Colonic mucosa (tissue), 4 donors: ENCODE measurements around the gene GABBR2. TPM values are rescaled to one million over a fixed set of nuclear protein-coding genes. Genes with fewer than 3 reads are reported as not detected.

ENCODE experiments used
- DNase-seq: peaks from one replicate; pipeline ENCODE4 v3.0.0-alpha.2; 2020
- H3K27ac ChIP-seq: fragments of 200-600 bp; one replicate; pipeline ENCODE4 v1.8.0; 2021
- H3K27me3 ChIP-seq: fragments of 200-600 bp; one replicate; pipeline ENCODE4 v1.8.0; 2021
- H3K36me3 ChIP-seq: fragments of 200-600 bp; one replicate; pipeline ENCODE4 v1.8.0; 2021
- H3K4me1 ChIP-seq: fragments of 200-600 bp; one replicate; pipeline ENCODE4 v1.8.0; 2021; ENCODE audit warnings: mild to moderate bottlenecking
- H3K4me3 ChIP-seq: fragments of 200-600 bp; one replicate; pipeline ENCODE4 v1.8.0; 2021
- H3K9ac ChIP-seq, 2 donors: one replicate each; pipeline ENCODE4 v1.7.0; 2013; ENCODE audit warnings: control low read depth in 2 of 2, low read depth in 2 of 2, low read length in 2 of 2
- H3K9me3 ChIP-seq: fragments of 200-600 bp; one replicate; pipeline ENCODE4 v1.8.0; 2021
- CTCF ChIP-seq: fragments of 200-600 bp; IDR thresholded peaks from one replicate; pipeline ENCODE4 v1.8.0; 2022; ENCODE audit warnings: antibody characterized with exemption, mild to moderate bottlenecking
- intact Hi-C: fragments of 100-400 bp; cut with DNase I; formaldehyde crosslinking; loops from one replicate; pipeline ENCODE4 v1.14.1; 2022
- total RNA-seq, 2 donors: library from RNA; stranded (reverse); fragmentation: NEBNext Ultra II Directional in 1 of 2; extraction: Animal tissue kit (Norgen Biotek cat#: 25700) in 1 of 2; gene quantifications; one replicate each; pipeline ENCODE4 v1.2.1, GENCODE V29; 2021
- donor health status: healthy.
- donor health status: DM: no; HTN: no; CAD: no.
- donor health status: DM: no; HTN: no; CAD: no.

The GABBR2 gene
- total RNA-seq, 2 donors from 2014 or later = 0.05 TPM; not detected in 1

- DNase-seq = no peak
- intact Hi-C loops = no loop called here
- H3K27ac ChIP-seq = no peak overlapping the region
- no peaks in the 10 kb centered on the region for H3K36me3 ChIP-seq
- no peak overlapping the region for H3K4me3 ChIP-seq
- no peak for TF ChIP-seq CTCF
- H3K4me1 ChIP-seq = no peaks in the 10 kb centered on the region
- no peaks in the 10 kb centered on the region for H3K27me3 ChIP-seq
- H3K9ac ChIP-seq = no peak overlapping the region
- no peaks in the 10 kb centered on the region for H3K9me3 ChIP-seq
Observed at GRCh38 chr9:98416294-98417248, 292.2 kb downstream of the GABBR2 start.

GRCh38 chr9:98415782-98416181, 293.0 kb downstream of the GABBR2 start:
- no peaks in the 10 kb centered on the region for H3K9me3 ChIP-seq
- H3K9ac ChIP-seq = no peak overlapping the region
- intact Hi-C loops = no loop called here
- H3K4me1 ChIP-seq = no peaks in the 10 kb centered on the region
- H3K27me3 ChIP-seq = no peaks in the 10 kb centered on the region
- no peak for DNase-seq
- no peaks in the 10 kb centered on the region for H3K36me3 ChIP-seq
- no peak overlapping the region for H3K4me3 ChIP-seq
- no peak overlapping the region for H3K27ac ChIP-seq
- no peak for TF ChIP-seq CTCF

- DNase-seq = no peak
- H3K36me3 ChIP-seq = no peaks in the 10 kb centered on the region
- no peak overlapping the region for H3K9ac ChIP-seq
- no peaks in the 10 kb centered on the region for H3K9me3 ChIP-seq
- intact Hi-C loops = no loop called here
- no peaks in the 10 kb centered on the region for H3K27me3 ChIP-seq
- no peak overlapping the region for H3K4me3 ChIP-seq
- no peak for TF ChIP-seq CTCF
- H3K27ac ChIP-seq = no peak overlapping the region
- H3K4me1 ChIP-seq = no peaks in the 10 kb centered on the region
Observed at GRCh38 chr9:98413084-98413483, 295.7 kb downstream of the GABBR2 start.

DNA sequence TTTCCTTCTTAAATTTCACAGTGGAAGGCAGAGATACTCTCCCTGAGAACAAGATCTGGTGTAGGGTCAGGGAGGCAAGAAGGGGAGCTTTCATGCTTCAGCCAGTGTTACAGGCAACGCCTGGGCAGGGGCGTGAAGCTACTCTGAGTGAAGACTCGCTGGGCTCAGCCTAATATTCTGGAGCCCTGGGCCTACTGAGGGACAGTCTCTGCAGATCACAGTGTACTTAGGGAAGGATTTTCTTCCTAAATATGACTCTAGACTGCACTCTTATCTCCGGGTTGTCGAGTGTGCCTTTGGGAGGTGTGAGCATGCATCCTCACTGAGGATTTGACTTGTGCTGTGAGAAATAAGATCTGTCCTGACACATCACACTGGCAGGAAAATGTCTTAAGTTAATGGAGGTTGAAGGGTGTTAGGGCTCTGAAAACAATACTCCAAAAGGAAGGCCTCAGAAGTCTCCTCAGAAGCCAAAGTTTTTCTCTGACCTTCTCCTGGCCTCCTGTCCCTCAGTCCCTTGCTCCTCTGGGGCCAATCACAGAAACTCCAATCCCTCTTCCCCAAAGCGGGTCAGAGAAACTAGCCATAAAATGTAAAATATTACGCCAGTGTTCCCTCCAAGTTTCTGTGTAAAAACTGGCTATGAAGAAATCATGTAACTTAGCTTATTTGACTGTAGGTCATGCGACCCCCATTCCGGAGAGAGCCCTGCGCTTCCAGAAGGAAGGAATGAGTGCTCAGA, 296.5 kb downstream of the GABBR2 start:
- intact Hi-C loops = no loop called here
- no peak for TF ChIP-seq CTCF

GRCh38 chr9:98410185-98410697, 298.5 kb downstream of the GABBR2 start:
- H3K9ac ChIP-seq = no peak overlapping the region
- intact Hi-C loops = no loop called here
- no peak for TF ChIP-seq CTCF
- no peak overlapping the region for H3K4me3 ChIP-seq
- no peaks in the 10 kb centered on the region for H3K36me3 ChIP-seq
- H3K27me3 ChIP-seq = no peaks in the 10 kb centered on the region
- H3K27ac ChIP-seq = no peak overlapping the region
- no peaks in the 10 kb centered on the region for H3K9me3 ChIP-seq
- no peak for DNase-seq
- no peaks in the 10 kb centered on the region for H3K4me1 ChIP-seq

More for the DNA sequence above, 296.5 kb downstream of the GABBR2 start:
- Histone ChIP-seq H3K27me3 (no peaks in the 10 kb centered on the region), H3K9ac (no peak overlapping the region), H3K9me3 (no peaks in the 10 kb centered on the region), H3K4me3 (no peak overlapping the region), H3K36me3 (no peaks in the 10 kb centered on the region), H3K27ac (no peak overlapping the region), H3K4me1 (no peaks in the 10 kb centered on the region)
- no peak for DNase-seq
